A172 (cell line): ENCODE measurements around the gene UPK1A. TPM values are rescaled to one million over a fixed set of nuclear protein-coding genes. Genes with fewer than 3 reads are reported as not detected.
"Not testable (repeated sequence)": the region's sequence is repeated elsewhere in the genome, so short reads cannot be mapped to it uniquely, and the experiment has no call there.

Experiments
- DNase-seq: peaks from one replicate; pipeline ENCODE4 v3.0.0-alpha.2; 2015; ENCODE audit warnings: low spot score
- total RNA-seq: library from RNA; depleted of rRNA; stranded (reverse); fragments of >200 nt; shearing (Covaris generic); gene quantifications from 2 replicates; pipeline ENCODE4 v1.2.3, GENCODE V29; 2014

Gene UPK1A
- total RNA-seq, 1 experiment from 2014 or later = not detected

GRCh38 chr19:35644206-35644986 lies 21.9 kb upstream of the UPK1A start:
- DNase-seq = peak; percentile 26

- DNase-seq = no peak
Observed at GRCh38 chr19:35644987-35645679, 21.2 kb upstream of the UPK1A start.

DNA sequence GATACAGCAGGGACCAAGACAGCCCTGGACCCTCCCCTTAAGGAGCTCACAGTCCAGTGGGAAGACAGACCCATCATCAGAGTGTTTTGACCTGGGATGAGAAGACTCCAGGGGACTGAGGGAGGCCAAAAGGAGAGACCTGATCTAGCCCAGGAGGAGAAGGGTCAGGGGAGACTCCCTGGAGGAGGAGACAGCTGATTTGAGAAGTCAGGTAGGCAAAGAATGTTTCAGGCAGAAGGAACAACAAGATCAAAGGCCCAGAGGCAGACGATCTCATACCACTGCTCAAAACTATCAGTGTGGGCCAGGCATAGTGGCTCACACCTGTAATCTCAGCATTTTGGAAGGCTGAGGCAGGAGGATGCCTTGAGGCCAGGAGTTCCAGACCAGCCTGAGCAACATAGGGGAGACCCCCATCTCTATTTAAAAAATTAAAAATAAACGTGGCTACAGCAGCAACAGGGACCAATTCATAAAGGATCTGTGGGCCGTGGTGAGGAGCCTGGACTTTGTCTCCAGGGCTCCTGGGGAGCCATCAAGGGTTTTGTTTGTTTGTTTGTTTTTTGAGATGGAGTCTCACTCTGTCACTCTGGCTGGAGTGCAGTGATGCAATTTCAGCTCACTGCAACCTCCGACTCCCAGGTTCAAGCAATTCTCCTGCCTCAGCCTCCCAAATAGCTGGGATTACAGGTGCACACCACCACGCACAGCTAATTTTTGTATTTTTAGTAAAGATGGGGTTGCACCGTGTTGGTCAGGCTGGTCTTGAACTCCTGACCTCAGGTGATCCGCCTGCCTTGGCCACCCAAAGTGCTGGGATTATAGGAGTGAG lies 20.4 kb upstream of the UPK1A start:
- no peak for DNase-seq

DNA sequence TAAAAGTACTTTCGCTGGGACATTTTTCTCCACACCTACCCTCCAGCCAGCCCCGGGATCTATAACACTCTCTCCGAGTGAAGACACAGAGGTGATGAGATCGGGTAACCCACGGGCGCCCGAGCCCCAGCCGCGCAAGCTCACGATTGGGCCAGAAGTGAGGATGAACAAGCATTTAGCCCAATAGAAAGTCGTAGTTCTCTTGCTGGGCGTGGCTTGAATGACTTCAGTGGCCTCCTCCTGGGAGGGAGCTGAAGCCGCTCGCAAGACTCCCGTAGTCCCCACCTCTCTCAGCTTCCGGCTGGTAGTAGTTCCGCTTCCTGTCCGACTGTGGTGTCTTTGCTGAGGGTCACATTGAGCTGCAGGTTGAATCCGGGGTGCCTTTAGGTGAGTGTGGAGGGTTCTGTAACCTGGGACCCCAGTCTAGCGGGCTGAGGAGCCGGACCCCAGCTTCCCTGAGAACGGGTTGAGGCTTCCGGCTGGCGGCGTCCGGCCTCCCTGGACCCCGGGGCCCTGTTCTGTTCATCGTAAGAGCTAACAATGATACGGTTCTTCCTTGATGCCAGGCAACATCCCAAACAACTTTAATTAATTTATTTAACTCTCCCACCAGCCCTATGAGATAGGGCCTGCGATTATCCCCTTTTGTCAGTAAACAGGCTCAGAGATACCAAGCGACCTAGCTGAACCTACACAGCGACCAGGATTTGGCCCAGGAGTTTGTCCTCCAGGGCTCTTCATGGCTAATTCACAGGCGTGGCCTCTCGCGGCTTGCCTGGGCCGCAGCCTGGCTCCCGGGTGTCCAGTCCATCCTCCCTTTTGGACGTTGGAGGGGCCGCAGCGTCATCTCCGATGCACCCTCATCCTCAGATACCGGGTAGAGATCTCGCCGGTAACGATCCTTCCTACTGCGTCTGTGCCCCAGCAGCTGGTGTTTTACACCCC lies 18.0 kb upstream of the UPK1A start, which contains the start of gene COX6B1:
Gene COX6B1 (plus strand): TSS at position 307 of the 945 bp plus-strand sequence. CDS start 2,921 bp downstream, outside the sequence.
- DNase-seq = peak; percentile 99

GRCh38 chr19:35650581-35650980 lies 15.7 kb upstream of the UPK1A start:
- DNase-seq = no peak

- DNase-seq = not testable (repeated sequence)
Observed at GRCh38 chr19:35654828-35655227, 11.5 kb upstream of the UPK1A start.

DNA sequence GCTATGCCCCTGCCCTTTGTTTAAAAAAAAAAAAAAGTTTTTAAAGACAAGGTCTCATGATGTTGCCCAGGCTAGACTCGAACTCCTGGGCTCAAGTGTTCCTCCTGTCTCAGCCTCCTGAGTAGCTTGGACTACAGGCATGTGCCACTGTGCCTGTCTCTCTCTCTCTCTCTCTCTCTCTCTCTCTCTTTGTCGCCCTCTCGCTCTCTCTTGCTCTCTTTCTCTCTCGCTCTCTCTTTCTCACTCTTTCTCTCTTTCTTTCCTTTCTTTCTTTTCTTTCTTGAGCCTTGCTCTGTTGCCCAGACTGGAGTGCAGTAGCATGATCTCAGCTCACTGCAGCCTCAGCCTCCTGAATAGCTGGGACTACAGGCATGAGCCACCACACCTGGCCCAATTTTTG lies 10.7 kb upstream of the UPK1A start:
- no peak for DNase-seq

DNA sequence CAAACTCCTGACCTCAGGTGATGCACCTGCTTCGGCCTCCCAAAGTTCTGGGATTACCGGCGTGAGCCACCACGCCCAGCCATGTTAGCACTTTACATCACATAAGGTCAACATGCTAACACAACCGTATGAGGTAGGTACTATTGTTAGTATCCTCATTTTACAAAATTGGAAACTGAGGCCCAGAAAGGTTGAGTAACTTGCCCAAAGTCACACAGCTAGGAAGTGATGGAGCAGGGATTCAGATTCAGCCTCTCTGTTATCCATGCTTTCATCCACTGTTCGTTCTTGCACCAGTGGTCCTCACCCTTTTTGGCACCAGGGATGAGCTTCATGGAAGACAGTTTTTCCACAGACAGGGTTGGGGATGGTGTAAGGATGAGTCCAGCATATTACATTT lies 9.6 kb upstream of the UPK1A start:
- no peak for DNase-seq

DNA sequence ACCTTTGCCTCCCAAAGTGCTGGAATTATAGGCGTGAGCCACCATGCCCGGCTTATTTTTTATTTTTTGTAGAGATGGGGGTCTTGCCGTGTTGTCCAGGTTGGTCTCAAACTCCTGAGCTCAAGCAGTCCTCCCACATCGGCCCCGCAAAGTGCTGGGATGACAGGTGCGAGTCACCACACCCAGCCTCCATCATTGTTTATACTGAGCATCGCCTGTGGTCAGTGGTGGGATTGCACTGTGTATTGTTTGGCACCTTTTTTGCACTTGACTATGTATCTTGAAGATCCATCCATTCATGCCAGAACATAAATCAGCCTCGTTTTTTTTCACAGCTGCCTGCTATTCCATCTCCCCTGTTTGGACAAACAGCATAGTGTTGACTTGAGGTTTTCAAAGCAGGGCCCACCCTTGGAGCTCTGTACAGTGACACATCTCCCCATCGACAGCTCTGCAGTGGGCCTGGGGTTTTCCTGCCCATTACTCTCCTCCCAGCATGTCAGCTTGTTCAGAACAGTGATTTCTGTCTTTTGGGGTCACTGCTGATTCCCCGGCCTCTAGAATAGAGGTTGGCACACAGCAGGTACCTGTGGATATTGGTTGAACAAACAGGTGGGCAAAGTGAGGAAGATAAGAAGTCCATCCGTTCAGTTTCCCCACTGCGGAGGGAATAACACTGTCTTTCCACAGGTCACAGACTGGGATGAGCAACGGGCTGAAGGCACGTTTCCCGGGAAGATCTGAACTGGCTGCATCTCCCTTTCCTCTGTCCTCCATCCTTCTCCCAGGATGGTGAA lies 8.2 kb upstream of the UPK1A start:
- DNase-seq = peak; percentile 88

- no peak for DNase-seq
Observed at GRCh38 chr19:35661995-35662340, 4.3 kb upstream of the UPK1A start.

- no peak for DNase-seq
Observed at GRCh38 chr19:35663981-35664380, 2.3 kb upstream of the UPK1A start.

DNA sequence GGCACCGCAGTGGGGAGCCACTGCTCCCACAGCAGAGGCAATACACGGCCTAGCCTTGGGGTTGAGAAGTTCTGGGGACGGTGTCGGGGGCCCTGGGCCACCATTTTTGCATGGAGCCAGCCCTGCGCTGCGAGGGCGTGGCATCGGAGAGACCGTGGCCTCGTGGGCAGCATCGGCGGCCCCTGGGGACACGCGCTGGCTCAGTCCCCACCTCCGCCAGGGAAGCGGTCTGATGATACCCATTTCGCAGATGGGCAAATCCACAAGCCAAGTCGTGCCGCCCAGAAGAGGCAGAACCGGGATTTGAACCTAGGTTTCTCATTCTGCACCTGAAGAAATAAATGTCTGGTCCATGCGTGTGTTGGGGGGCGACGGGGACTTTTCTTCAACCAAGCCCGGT lies 1.2 kb upstream of the UPK1A start:
- no peak for DNase-seq

GRCh38 chr19:35665604-35666003 lies 713 bp upstream of the UPK1A start:
- DNase-seq = no peak

DNA sequence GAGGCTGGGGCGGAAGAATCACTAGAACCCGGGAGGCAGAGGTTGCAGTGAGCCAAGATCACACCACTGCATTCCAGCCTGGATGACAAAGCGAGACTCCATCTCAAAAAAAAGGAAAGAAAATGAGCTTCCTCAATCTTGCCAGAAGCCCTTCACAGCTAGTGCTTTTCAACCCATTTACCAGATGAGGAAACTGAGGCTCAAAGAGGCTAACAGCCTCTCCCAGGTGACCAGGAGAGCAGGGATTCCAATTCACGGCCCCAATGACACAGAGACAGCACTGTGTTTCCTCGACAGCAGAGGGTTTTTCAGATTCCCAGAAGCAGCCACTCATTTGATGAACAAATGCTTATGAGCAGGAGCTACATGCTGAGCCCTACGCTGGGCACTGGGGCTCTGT lies 3.2 kb downstream of the UPK1A start:
- DNase-seq = no peak

GRCh38 chr19:35669974-35670373 lies 3.7 kb downstream of the UPK1A start:
- no peak for DNase-seq

DNA sequence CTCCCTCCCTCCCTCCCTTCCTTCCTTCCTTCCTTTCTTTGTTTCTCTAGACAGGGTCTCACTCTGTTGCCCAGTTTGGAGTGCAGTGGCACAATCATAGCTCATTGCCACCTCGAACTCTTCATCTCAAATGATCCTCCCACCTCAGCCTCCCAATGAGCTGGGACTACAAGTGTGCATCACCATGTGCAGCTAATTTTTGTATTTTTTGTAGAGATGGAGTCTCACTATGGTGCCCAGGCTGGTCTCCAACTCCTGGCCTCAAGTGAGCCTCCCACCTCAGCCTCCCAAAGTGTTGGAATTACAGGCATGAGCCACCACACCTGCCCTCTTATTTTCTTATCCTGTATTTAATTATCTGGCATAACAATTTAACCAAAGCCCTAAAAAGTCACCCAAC lies 4.4 kb downstream of the UPK1A start:
- no peak for DNase-seq

GRCh38 chr19:35671818-35672217 lies 5.5 kb downstream of the UPK1A start:
- DNase-seq = peak; percentile 11

DNA sequence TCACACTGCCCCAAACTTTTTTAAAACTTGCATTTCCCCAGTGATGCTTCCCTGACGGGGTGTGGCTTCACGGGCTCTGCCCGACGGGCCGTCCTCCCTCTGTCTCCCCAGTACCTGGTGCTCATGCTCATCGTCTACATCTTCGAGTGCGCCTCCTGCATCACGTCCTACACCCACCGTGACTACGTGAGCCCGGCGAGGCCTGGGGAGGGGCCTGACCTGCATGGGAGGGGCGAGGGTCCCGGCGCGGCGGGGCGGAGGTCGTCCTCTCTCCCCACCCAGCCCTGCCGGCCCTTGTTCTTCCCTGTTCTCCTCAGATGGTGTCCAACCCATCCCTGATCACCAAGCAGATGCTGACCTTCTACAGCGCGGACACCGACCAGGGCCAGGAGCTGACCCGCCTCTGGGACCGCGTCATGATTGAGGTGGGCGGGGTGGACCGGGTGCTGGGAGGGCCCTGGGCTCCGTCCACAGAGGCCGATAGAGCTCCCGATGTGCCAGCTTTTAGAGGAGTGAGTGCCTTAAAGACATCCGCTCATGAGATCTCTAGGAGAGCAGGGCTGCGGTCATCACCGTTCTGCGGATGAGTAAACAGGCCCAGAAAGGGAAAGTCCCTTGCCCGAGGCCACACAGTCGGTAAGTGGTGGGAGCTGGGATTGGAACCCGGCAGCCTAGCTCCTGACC lies 6.9 kb downstream of the UPK1A start:
- DNase-seq = peak; percentile 73

DNA sequence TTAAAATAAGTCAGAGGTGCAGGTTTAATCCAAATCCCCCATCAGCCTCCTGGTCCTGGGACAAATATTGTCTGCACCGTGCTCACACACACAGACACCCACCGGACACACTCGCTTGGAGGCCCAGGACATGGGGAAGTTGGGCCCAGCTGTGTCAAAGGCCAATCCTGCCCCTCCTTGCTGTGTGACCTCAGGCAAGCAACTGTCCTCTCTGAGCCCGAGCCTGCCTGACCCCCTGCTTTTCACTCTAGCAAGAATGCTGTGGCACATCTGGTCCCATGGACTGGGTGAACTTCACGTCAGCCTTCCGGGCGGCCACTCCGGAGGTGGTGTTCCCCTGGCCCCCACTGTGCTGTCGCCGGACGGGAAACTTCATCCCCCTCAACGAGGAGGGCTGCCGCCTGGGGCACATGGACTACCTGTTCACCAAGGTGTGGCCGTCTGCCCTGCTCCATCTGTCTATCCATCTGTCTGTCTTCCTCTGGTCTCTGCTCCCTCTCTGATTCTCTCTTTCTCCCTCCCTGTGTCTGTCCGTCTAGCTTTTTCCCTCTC lies 9.3 kb downstream of the UPK1A start:
- no peak for DNase-seq

GRCh38 chr19:35689836-35690235 lies 23.5 kb downstream of the UPK1A start:
- no peak for DNase-seq
